ENCODE results near the gene HPSE2.

Gene HPSE2

DNA sequence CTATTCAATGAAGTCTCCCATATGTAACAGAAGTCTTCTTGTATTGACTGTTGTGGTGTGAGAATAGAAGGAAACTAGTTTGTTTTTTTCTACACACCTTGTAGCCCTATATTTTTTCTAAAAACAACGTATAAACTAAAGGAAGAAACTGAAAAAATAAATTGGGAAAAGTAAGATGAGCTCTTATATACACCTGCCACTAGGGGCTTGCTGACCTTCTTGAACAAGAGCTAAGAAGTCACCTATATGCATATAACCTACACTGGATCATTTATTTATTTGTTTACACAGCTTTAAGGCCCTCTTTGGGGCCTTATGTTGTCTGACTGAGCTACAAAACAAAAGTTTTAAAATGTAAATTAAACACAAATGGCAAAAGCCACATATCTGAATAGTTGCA, 383.0 kb downstream of the HPSE2 start:
- H3K27ac ChIP-seq (ENCODE audit: low read length), result no peak overlapping the region
- no peaks in the 10 kb centered on the region for H3K9me3 ChIP-seq (ENCODE audit: insufficient read depth, low read length)
- H2AFZ ChIP-seq (ENCODE audit: low read depth, low read length), result no peak overlapping the region
- H3K27me3 ChIP-seq (ENCODE audit: low read depth, low read length), result no peaks in the 10 kb centered on the region
- H3K79me2 ChIP-seq (ENCODE audit: low read length), result no peaks in the 10 kb centered on the region
- H3K9ac ChIP-seq (ENCODE audit: low read length), result no peak overlapping the region
- no peak overlapping the region for H3K4me2 ChIP-seq (ENCODE audit: low read length)
- H4K20me1 ChIP-seq (ENCODE audit: insufficient read depth, low read length), result no peaks in the 10 kb centered on the region
- no peaks in the 10 kb centered on the region for H3K4me1 ChIP-seq (ENCODE audit: low read length)
- no peak for TF ChIP-seq EZH2phosphoT487 (IDR thresholded peaks at IDR 0.05; ENCODE audit: low read depth)
- TF ChIP-seq, protein P1, sequence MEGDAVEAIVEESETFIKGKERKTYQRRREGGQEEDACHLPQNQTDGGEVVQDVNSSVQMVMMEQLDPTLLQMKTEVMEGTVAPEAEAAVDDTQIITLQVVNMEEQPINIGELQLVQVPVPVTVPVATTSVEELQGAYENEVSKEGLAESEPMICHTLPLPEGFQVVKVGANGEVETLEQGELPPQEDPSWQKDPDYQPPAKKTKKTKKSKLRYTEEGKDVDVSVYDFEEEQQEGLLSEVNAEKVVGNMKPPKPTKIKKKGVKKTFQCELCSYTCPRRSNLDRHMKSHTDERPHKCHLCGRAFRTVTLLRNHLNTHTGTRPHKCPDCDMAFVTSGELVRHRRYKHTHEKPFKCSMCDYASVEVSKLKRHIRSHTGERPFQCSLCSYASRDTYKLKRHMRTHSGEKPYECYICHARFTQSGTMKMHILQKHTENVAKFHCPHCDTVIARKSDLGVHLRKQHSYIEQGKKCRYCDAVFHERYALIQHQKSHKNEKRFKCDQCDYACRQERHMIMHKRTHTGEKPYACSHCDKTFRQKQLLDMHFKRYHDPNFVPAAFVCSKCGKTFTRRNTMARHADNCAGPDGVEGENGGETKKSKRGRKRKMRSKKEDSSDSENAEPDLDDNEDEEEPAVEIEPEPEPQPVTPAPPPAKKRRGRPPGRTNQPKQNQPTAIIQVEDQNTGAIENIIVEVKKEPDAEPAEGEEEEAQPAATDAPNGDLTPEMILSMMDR (IDR thresholded peaks at IDR 0.05; ENCODE audit: low read depth, low read length), result peak; percentile 14; the same call in 1 of the 2 replicates
- no peak overlapping the region for H3K4me3 ChIP-seq (ENCODE audit: low read length)
- H3K36me3 ChIP-seq (replicated peaks; ENCODE audit: low read depth, low read length), result no peaks in the 10 kb centered on the region

DNA sequence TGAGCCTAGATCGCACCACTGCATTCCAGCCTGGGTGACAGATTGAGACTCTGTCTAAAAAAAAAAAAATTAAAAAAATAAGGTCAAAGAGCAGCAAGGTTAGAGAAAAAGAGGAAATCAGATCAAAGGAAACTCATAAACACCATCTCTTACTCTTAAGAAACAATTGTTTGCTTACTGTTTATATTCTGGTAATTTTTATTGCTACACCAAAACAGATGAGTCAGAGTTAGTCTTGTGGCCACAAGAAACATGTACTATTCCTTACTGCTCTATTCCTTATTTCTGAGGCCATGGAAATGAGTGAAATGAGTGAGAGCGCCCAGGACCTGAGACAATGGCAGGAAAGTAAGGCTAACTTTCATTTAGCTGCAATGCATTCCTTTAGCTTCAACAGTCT, 387.3 kb downstream of the HPSE2 start:
- Histone ChIP-seq H2AFZ (ENCODE audit: low read depth, low read length) (no peak overlapping the region), H3K4me2 (ENCODE audit: low read length) (no peak overlapping the region), H3K9ac (ENCODE audit: low read length) (no peak overlapping the region), H4K20me1 (ENCODE audit: insufficient read depth, low read length) (no peaks in the 10 kb centered on the region), H3K79me2 (ENCODE audit: low read length) (no peaks in the 10 kb centered on the region), H3K27me3 (ENCODE audit: low read depth, low read length) (no peaks in the 10 kb centered on the region), H3K4me3 (ENCODE audit: low read length) (no peak overlapping the region), H3K4me1 (ENCODE audit: low read length) (no peaks in the 10 kb centered on the region), H3K27ac (ENCODE audit: low read length) (no peak overlapping the region), H3K36me3 (replicated peaks; ENCODE audit: low read depth, low read length) (no peaks in the 10 kb centered on the region), H3K9me3 (ENCODE audit: insufficient read depth, low read length) (no peaks in the 10 kb centered on the region)
- no peak for TF ChIP-seq EZH2phosphoT487 (IDR thresholded peaks at IDR 0.05; ENCODE audit: low read depth)
- TF ChIP-seq, protein P1 (IDR thresholded peaks at IDR 0.05; ENCODE audit: low read depth, low read length), result no peak

DNA sequence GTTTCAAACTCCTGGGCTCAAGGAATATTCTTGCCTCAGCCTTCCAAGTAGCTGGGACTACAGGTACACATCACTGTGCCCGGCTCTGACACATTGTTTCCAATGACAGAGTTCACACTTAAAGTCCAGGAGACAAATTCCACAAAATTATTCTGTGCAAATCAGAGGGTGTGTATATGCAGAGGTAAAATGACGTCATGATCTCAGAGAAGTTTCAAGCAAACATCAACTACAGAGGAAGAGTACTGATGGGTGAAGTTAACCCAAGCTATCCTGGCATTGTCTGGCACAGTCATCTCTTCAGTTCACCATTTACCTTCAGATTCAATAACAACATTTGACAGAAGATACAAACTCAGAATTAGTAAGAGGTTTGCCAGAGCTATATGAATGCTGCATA, 388.9 kb downstream of the HPSE2 start:
- TF ChIP-seq, protein P1 (IDR thresholded peaks at IDR 0.05; ENCODE audit: low read depth, low read length), result no peak
- TF ChIP-seq EZH2phosphoT487 (IDR thresholded peaks at IDR 0.05; ENCODE audit: low read depth), result no peak
- no peak overlapping the region for H3K9ac ChIP-seq (ENCODE audit: low read length)
- H3K4me2 ChIP-seq (ENCODE audit: low read length), result no peak overlapping the region
- H3K4me3 ChIP-seq (ENCODE audit: low read length), result no peak overlapping the region
- H2AFZ ChIP-seq (ENCODE audit: low read depth, low read length), result no peak overlapping the region
- H3K27ac ChIP-seq (ENCODE audit: low read length), result no peak overlapping the region
- no peaks in the 10 kb centered on the region for H3K9me3 ChIP-seq (ENCODE audit: insufficient read depth, low read length)
- H3K27me3 ChIP-seq (ENCODE audit: low read depth, low read length), result no peaks in the 10 kb centered on the region
- no peaks in the 10 kb centered on the region for H3K4me1 ChIP-seq (ENCODE audit: low read length)
- no peaks in the 10 kb centered on the region for H4K20me1 ChIP-seq (ENCODE audit: insufficient read depth, low read length)
- no peaks in the 10 kb centered on the region for H3K36me3 ChIP-seq (replicated peaks; ENCODE audit: low read depth, low read length)
- H3K79me2 ChIP-seq (ENCODE audit: low read length), result no peaks in the 10 kb centered on the region

DNA sequence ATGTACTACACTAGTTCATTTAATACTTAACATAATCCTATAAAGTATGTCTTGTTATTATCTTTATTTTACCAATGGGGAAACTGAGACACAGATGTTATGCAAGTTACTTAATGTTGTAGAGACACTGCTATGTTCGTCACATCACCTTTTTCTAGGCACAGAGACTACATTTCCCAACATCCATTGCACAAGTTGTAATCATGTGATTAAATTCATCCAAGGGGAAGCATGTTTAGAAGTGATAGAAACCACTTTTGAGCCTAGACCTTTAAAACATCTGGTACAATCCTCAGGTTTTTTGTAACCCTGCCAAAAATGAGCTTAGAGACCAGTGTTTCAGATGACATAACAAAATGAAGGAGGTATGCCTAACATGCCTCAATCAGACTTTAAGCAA, 402.1 kb downstream of the HPSE2 start:
- no peak overlapping the region for H3K27ac ChIP-seq (ENCODE audit: low read length)
- H3K9me3 ChIP-seq (ENCODE audit: insufficient read depth, low read length), result no peaks in the 10 kb centered on the region
- H3K9ac ChIP-seq (ENCODE audit: low read length), result no peak overlapping the region
- no peaks in the 10 kb centered on the region for H3K27me3 ChIP-seq (ENCODE audit: low read depth, low read length)
- no peaks in the 10 kb centered on the region for H3K36me3 ChIP-seq (replicated peaks; ENCODE audit: low read depth, low read length)
- H3K4me1 ChIP-seq (ENCODE audit: low read length), result no peaks in the 10 kb centered on the region
- TF ChIP-seq, protein P1 (IDR thresholded peaks at IDR 0.05; ENCODE audit: low read depth, low read length), result no peak
- TF ChIP-seq EZH2phosphoT487 (IDR thresholded peaks at IDR 0.05; ENCODE audit: low read depth), result no peak
- no peak overlapping the region for H3K4me2 ChIP-seq (ENCODE audit: low read length)
- no peak overlapping the region for H2AFZ ChIP-seq (ENCODE audit: low read depth, low read length)
- H3K79me2 ChIP-seq (ENCODE audit: low read length), result no peaks in the 10 kb centered on the region
- H3K4me3 ChIP-seq (ENCODE audit: low read length), result no peak overlapping the region
- no peaks in the 10 kb centered on the region for H4K20me1 ChIP-seq (ENCODE audit: insufficient read depth, low read length)
